Keratinocyte (primary cell): ENCODE data around the gene UBR2. TPM values are rescaled to one million over a fixed set of nuclear protein-coding genes. Genes with fewer than 3 reads are reported as not detected.
"Not testable (repeated sequence)": the region's sequence is repeated elsewhere in the genome, so short reads cannot be mapped to it uniquely, and the experiment has no call there.

Source experiments
- DNase-seq: peaks from one replicate; pipeline ENCODE4 v3.0.0-alpha.2; 2011; ENCODE audit warnings: low read depth, missing footprints, low spot score
- FAIRE-seq: peaks from 2 replicates; lab custom pipeline; 2011; peaks lifted over from hg19 to GRCh38; lab: Jason Lieb, UNC
- H2AFZ ChIP-seq: 2 replicates; pipeline ENCODE4 v1.6.0; 2012; ENCODE audit warnings: low read length, control low read depth, inconsistent platforms; ENCODE audit not compliant: control insufficient read depth
- H3K27ac ChIP-seq: 2 replicates; pipeline ENCODE4 v1.5.1; 2011; ENCODE audit warnings: low read length; ENCODE audit not compliant: control insufficient read depth, insufficient read depth
- H3K27me3 ChIP-seq: 3 replicates; pipeline ENCODE4 v1.6.0; 2011; ENCODE audit warnings: low read length; ENCODE audit not compliant: control insufficient read depth, insufficient read depth; ENCODE audit errors: extremely low read depth
- H3K36me3 ChIP-seq, 2 experiments: 2 replicates in 1 of 2; 3 replicates in 1 of 2; pipeline ENCODE4 v1.5.1; 2011; ENCODE audit warnings: low read length in 2 of 2, mild to moderate bottlenecking in 1 of 2; ENCODE audit not compliant: control insufficient read depth in 2 of 2, insufficient read depth in 2 of 2; ENCODE audit errors: extremely low read depth in 1 of 2
- H3K4me1 ChIP-seq: 3 replicates; pipeline ENCODE4 v1.5.1; 2011; ENCODE audit warnings: low read length; ENCODE audit not compliant: control insufficient read depth, insufficient read depth; ENCODE audit errors: extremely low read depth
- H3K4me2 ChIP-seq: 3 replicates; pipeline ENCODE4 v1.6.0; 2011; ENCODE audit warnings: low read depth, low read length; ENCODE audit not compliant: control insufficient read depth, insufficient read depth; ENCODE audit errors: extremely low read depth
- H3K4me3 ChIP-seq, 3 experiments: fragments of 200-600 bp in 1 of 3; sonication (generic) in 1 of 3; 2 replicates in 2 of 3; 3 replicates in 1 of 3; pipeline ENCODE4 v1.5.1; 2011 to 2016; ENCODE audit warnings: low read length in 3 of 3, mild to moderate bottlenecking in 3 of 3, control low read depth in 2 of 3, inconsistent platforms in 1 of 3, low read depth in 1 of 3, mixed read lengths in 1 of 3, mixed run types in 1 of 3, moderate library complexity in 1 of 3; ENCODE audit not compliant: control insufficient read depth in 2 of 3, insufficient read depth in 2 of 3; ENCODE audit errors: extremely low read depth in 1 of 3
- H3K79me2 ChIP-seq: 2 replicates; pipeline ENCODE4 v1.6.0; 2012; ENCODE audit warnings: low read length; ENCODE audit not compliant: control insufficient read depth, insufficient read depth
- H3K9ac ChIP-seq: 3 replicates; pipeline ENCODE4 v1.6.0; 2011; ENCODE audit warnings: low read length; ENCODE audit not compliant: control insufficient read depth, insufficient read depth; ENCODE audit errors: extremely low read depth
- H3K9me1 ChIP-seq: 3 replicates; pipeline ENCODE4 v1.6.0; 2011; ENCODE audit warnings: low read length; ENCODE audit not compliant: control insufficient read depth, insufficient read depth; ENCODE audit errors: extremely low read depth
- H3K9me3 ChIP-seq: 2 replicates; pipeline ENCODE4 v1.5.1; 2012; ENCODE audit warnings: low read depth, low read length; ENCODE audit not compliant: control insufficient read depth
- H4K20me1 ChIP-seq: 3 replicates; pipeline ENCODE4 v1.6.0; 2011; ENCODE audit warnings: low read length; ENCODE audit not compliant: control insufficient read depth, insufficient read depth; ENCODE audit errors: extremely low read depth
- EZH2 ChIP-seq: IDR thresholded peaks from one replicate; pipeline ENCODE4 v1.6.1; 2012; ENCODE audit warnings: inconsistent platforms, mild to moderate bottlenecking, low read length, moderate library complexity
- dilution Hi-C: fragments of 300-500 bp; cut with MboI; formaldehyde crosslinking; loops from one replicate; pipeline ENCODE4 v1.7.0; 2020; ENCODE audit warnings: low sequenced_read_pairs; ENCODE audit not compliant: extremely low pct_ligation_motif_present
- polyA plus RNA-seq, 5 experiments: library from polyadenylated mRNA; depleted of rRNA in 3 of 5; stranded (reverse) in 3 of 5; stranded (forward) in 1 of 5; unstranded in 1 of 5; fragments of >200 nt; gene quantifications; 1 replicate in 1 of 5; 2 replicates in 3 of 5; 3 replicates in 1 of 5; pipeline versions ENCODE4 v1.2.1 to v1.2.3, GENCODE V29; 2011 to 2012; ENCODE audit warnings: missing spikeins in 2 of 5, low read depth in 1 of 5, low replicate concordance in 1 of 5
- TF ChIP-seq, protein P1 (sequence below), 3 experiments: IDR thresholded peaks in 1 of 3; conservative IDR thresholded peaks in 1 of 3; optimal IDR thresholded peaks in 1 of 3; 2 replicates in 2 of 3; 3 replicates in 1 of 3; pipeline versions ENCODE3 to v1.5.1; 2011; ENCODE audit warnings: low read length in 3 of 3, mild to moderate bottlenecking in 3 of 3, moderate library complexity in 2 of 3, control low read depth in 1 of 3, inconsistent platforms in 1 of 3; ENCODE audit not compliant: insufficient read depth in 2 of 3; ENCODE audit errors: extremely low read depth in 1 of 3

UBR2 gene
- polyA plus RNA-seq, 1 donor (not counting 4 experiments of a cell fraction or from before 2014, with no cell fraction given), result 21.6 TPM

DNA sequence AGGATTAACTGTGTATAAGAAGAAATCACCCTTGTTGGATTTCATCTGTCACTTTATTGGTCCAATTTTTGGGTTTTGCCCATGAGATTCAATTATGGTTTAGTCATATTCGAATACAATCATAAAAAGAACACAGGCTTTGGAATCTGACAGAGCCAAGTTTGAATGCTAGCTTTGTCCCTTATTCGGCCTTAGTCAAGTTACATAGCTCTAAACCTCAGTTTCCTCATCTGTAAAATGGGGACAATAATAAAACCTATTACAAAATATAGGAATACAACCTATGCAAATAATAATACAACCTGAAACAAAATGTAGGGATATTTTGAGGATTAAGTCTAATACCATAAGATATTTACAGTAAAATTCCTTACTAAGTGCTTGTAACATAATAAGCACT is 100.9 kb downstream of the UBR2 start:
- Histone ChIP-seq H3K9ac (no peak overlapping the region), H4K20me1 (no peaks in the 10 kb centered on the region), H3K4me3 (no peak overlapping the region), H3K9me3 (no peaks in the 10 kb centered on the region), H3K27me3 (no peaks in the 10 kb centered on the region), H3K4me1 (no peaks in the 10 kb centered on the region), H3K79me2 (no peaks in the 10 kb centered on the region), H2AFZ (no peak overlapping the region), H3K4me2 (no peak overlapping the region), H3K36me3 (peaks cover 16 to 29% of the 10 kb centered on the region in 2 experiments), H3K9me1 (no peaks in the 10 kb centered on the region), H3K27ac (no peak overlapping the region)
- dilution Hi-C loops, result no loop called here
- DNase-seq (no peak), FAIRE-seq (no peak)
- TF ChIP-seq, protein P1, sequence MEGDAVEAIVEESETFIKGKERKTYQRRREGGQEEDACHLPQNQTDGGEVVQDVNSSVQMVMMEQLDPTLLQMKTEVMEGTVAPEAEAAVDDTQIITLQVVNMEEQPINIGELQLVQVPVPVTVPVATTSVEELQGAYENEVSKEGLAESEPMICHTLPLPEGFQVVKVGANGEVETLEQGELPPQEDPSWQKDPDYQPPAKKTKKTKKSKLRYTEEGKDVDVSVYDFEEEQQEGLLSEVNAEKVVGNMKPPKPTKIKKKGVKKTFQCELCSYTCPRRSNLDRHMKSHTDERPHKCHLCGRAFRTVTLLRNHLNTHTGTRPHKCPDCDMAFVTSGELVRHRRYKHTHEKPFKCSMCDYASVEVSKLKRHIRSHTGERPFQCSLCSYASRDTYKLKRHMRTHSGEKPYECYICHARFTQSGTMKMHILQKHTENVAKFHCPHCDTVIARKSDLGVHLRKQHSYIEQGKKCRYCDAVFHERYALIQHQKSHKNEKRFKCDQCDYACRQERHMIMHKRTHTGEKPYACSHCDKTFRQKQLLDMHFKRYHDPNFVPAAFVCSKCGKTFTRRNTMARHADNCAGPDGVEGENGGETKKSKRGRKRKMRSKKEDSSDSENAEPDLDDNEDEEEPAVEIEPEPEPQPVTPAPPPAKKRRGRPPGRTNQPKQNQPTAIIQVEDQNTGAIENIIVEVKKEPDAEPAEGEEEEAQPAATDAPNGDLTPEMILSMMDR (optimal IDR thresholded peaks at IDR 0.05 in 1 of 3, IDR thresholded peaks at IDR 0.05 in 1 of 3, conservative IDR thresholded peaks at IDR 0.05 in 1 of 3; ENCODE audit: extremely low read depth in 1 of 3, insufficient read depth in 2 of 3, low read length in 3 of 3), result no peak
- TF ChIP-seq EZH2, result no peak

DNA sequence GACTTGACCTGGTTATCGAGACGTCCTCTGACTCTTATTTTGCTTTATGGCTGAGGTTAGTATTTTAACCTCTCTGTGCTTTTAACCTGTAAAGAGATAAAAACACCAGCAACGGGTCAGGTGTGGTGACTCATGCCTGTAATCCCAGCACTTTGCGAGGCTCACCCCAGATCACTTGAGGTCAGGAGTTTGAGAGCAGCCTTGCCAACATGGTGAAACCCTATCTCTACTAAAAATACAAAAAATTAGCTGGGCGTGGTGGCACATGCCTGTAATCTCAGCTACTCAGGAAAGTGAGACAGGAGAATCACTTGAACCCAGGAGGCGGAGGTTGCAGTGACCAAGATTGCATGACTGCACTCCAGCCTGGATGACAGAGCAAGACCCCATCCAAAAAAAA is 110.5 kb downstream of the UBR2 start:
- dilution Hi-C loops, DNase-seq, H3K4me3 ChIP-seq, H3K4me2 ChIP-seq, H3K9ac ChIP-seq, H3K27ac ChIP-seq, H3K9me3 ChIP-seq, H3K4me1 ChIP-seq, H3K79me2 ChIP-seq, H3K27me3 ChIP-seq, FAIRE-seq, H2AFZ ChIP-seq, H3K9me1 ChIP-seq, H4K20me1 ChIP-seq: not testable (repeated sequence)
- peaks cover 29 to 37% of the 10 kb centered on the region in 2 experiments for H3K36me3 ChIP-seq

DNA sequence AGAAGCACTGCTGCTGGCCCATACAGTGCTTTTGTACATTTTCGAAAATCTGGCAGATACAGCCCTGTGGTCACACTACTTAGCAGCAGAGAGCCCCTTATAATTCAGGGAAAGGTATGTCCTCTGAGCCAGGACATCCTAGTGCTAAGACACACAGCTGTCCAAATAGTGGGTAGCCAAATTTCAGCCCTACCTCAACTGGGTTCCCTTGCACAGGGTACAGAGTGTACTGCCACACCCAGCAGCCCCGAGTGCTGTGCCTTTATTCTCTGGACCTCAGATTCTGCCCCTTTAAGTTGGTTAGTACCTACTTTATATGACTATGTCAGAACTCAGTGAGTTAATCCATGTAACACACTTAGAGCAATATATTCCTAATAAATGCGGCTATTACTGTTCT is 111.0 kb downstream of the UBR2 start:
- no peaks in the 10 kb centered on the region for H3K79me2 ChIP-seq
- no peak overlapping the region for H3K4me3 ChIP-seq
- H3K27me3 ChIP-seq, result no peaks in the 10 kb centered on the region
- H2AFZ ChIP-seq, result no peak overlapping the region
- DNase-seq, result no peak
- H3K36me3 ChIP-seq, result peaks cover 29 to 33% of the 10 kb centered on the region in 2 experiments
- FAIRE-seq, result no peak
- H3K27ac ChIP-seq, result no peak overlapping the region
- no peak overlapping the region for H3K4me2 ChIP-seq
- no peaks in the 10 kb centered on the region for H4K20me1 ChIP-seq
- dilution Hi-C loops, result no loop called here
- no peaks in the 10 kb centered on the region for H3K9me1 ChIP-seq
- H3K9ac ChIP-seq, result no peak overlapping the region
- no peaks in the 10 kb centered on the region for H3K4me1 ChIP-seq
- no peak for TF ChIP-seq EZH2
- TF ChIP-seq, protein P1 (optimal IDR thresholded peaks at IDR 0.05 in 1 of 3, IDR thresholded peaks at IDR 0.05 in 1 of 3, conservative IDR thresholded peaks at IDR 0.05 in 1 of 3; ENCODE audit: extremely low read depth in 1 of 3, insufficient read depth in 2 of 3, low read length in 3 of 3), result no peak
- H3K9me3 ChIP-seq, result no peaks in the 10 kb centered on the region
